ENCODE data around the gene IGIP. TPM values are rescaled to one million over a fixed set of nuclear protein-coding genes. Genes with fewer than 3 reads are reported as not detected.

The IGIP gene
- total RNA-seq, 1 experiment from 2014 or later = not detected

DNA sequence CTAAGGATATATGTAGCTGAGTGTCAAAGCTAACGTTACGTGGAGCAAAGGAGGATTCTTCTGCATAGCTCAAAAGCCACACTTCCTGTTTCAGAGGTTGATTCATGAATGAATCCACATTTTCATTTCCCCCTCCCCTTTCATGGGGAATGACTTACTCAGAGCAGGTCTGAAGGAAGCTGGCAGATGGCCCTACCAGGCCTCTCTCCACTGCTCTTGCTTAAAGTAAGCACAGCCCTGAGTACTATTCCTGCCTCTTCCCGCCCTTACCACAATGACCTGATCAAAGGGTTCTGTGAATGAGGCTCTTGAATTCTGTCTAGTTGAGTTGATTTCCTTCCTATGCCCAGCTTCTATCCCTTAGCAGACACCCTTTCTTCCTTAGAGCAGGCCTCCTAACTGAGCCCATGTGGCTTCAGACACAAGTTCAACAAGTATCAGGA lies 6.3 kb downstream of the IGIP start:
- DNase-seq (ENCODE audit: low read depth) = no peak
- in situ Hi-C loops (cut with HindIII; ENCODE audit: low pct_unique_long_range_greater_than_20kb, low sequenced_read_pairs) = no loop called here

DNA sequence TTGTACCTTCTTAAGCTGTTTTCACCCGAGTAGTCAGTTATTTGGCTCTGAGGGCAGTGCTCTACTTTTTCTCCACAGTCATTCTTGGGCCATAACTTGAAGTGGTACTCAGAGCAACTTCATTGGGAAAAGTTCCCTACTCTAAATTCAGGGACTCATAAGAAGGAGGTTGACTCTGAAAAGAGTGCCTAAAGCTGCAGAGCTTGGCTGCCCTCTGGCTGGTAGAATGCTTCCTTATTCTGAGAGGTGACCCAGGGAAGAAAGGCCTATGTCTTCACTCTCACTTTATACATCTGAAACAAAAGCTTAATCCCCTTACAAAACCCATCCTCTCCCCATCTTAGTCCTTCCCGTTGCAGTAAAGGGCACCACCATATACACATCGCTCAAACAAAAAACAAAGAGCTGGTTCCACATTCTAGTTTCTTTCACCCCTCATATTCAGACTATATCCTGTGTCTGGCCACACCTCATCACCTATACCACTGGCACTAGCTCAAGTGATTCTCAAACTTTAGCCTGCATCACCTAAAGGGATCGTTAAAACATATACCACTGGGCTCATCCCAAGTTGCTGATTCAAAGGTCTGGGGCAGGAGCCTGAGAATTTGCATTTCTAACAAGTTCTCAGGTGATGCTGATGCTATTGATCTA lies 7.9 kb downstream of the IGIP start:
- no peak for DNase-seq (ENCODE audit: low read depth)
- in situ Hi-C loops (cut with HindIII; ENCODE audit: low pct_unique_long_range_greater_than_20kb, low sequenced_read_pairs) = no loop called here

- in situ Hi-C loops (cut with HindIII; ENCODE audit: low pct_unique_long_range_greater_than_20kb, low sequenced_read_pairs) = no loop called here
- DNase-seq (ENCODE audit: low read depth) = no peak
Observed at GRCh38 chr5:140134277-140134935, 8.7 kb downstream of the IGIP start.

DNA sequence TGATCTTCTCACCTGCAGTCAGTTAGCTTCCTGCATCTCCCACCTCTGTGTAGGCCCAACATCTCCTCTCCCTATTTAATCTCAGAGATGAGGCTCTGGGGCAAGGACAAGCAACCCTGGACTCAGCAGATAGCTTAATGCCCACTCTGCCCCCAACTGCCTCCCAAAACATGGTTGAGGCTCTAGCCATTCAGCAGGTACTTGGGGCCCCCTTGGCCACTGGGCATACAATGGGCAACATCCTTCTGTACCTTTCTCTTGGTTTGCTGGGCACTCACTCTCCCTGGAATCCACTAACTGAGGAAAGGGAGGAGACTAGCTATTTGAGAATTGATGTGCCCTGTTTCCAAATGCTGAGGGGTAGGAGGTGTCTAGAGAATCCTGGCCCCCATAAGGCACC lies 9.4 kb downstream of the IGIP start:
- in situ Hi-C loops (cut with HindIII; ENCODE audit: low pct_unique_long_range_greater_than_20kb, low sequenced_read_pairs) = no loop called here
- DNase-seq (ENCODE audit: low read depth) = no peak

GRCh38 chr5:140136624-140137023 lies 10.9 kb downstream of the IGIP start:
- in situ Hi-C loops (cut with HindIII; ENCODE audit: low pct_unique_long_range_greater_than_20kb, low sequenced_read_pairs) = no loop called here
- no peak for DNase-seq (ENCODE audit: low read depth)

DNA sequence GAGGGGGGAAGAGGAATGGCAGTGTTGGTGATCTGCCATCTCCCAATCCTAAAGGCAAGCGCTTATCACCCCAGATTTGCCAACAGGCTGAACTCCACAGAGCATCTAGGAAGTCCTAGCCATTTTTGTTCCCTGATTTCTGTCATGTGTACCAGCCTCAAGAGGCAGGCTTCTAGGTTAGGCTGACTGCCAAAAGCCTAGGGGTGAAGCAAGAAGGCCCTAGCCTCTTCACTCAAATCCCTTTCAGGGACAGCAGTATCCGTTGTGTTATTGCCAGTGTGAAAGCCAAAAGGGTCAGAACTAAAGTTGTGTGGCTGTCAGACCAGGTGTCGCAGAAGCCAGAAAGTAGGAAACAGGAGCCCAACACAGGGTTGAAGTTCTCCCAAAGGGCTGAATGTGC lies 14.7 kb downstream of the IGIP start:
- in situ Hi-C loops (cut with HindIII; ENCODE audit: low pct_unique_long_range_greater_than_20kb, low sequenced_read_pairs) = no loop called here

DNA sequence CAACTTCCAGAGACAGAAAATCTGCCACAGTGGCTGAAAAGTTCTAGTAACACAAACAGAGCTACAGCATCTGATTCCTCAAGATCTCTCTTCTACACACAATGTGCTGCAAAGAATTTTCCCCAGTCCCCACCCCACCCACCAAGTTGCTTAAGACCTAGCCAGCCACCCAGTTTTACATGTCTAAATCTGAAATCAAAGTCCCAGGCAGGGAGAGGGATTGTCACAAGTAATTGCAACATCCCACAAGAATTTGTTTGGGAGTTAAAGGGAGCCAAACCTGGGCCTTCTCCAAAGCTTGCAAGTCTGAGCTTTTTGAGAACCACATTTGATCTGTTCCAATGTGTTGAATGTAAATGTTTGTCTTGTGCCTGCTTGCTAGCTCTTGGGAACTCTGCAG lies 15.5 kb downstream of the IGIP start:
- in situ Hi-C loops (cut with HindIII; ENCODE audit: low pct_unique_long_range_greater_than_20kb, low sequenced_read_pairs) = no loop called here
- DNase-seq (ENCODE audit: low read depth) = no peak

More for the DNA sequence above, 14.7 kb downstream of the IGIP start:
- DNase-seq (ENCODE audit: low read depth) = no peak

- DNase-seq (ENCODE audit: low read depth) = no peak
- in situ Hi-C loops (cut with HindIII; ENCODE audit: low pct_unique_long_range_greater_than_20kb, low sequenced_read_pairs) = no loop called here
Observed at GRCh38 chr5:140142246-140142645, 16.5 kb downstream of the IGIP start.

DNA sequence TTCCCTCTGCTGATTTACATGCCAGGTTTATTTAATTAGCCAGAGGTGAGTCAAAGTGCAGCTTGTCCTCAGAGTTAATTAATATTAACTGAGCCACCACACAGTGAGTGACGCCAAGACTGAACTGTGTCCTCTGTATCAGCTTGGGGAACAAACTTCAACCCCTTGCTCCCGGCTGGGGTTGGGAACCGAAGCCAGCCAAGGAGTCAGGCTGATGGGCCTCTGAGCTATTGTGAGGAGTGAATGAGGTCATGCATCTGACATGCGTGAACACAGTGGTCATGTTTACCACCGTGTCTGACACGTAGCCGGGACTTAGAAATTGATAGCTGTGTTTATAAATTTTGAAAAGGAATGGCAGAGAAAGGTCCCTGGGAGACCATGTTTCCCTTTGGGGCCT lies 17.1 kb downstream of the IGIP start:
- no peak for DNase-seq (ENCODE audit: low read depth)
- in situ Hi-C loops (cut with HindIII; ENCODE audit: low pct_unique_long_range_greater_than_20kb, low sequenced_read_pairs) = no loop called here

GRCh38 chr5:140143521-140144258 lies 18.0 kb downstream of the IGIP start:
- in situ Hi-C loops (cut with HindIII; ENCODE audit: low pct_unique_long_range_greater_than_20kb, low sequenced_read_pairs) = no loop called here
- DNase-seq (ENCODE audit: low read depth) = no peak

DNA sequence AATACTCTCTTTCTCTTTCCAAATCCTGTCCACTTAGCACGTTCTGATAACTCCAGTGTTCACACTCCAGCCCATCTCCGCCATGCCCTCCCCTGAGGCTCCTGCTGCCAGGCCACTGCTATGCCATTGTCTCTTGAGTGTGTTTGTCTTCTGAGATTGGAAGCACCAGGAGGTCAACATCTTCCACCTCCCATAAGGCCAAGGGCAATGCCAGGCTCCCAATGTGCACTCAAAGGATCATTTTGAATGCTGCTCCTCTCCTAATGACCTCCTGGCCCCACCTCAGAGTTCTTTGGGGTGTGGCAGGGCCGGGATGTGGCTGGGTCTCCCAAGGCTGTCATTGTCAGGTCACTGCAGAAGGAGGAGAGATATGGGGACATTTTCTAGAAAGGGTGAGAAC lies 19.5 kb downstream of the IGIP start:
- in situ Hi-C loops (cut with HindIII; ENCODE audit: low pct_unique_long_range_greater_than_20kb, low sequenced_read_pairs) = no loop called here

DNA sequence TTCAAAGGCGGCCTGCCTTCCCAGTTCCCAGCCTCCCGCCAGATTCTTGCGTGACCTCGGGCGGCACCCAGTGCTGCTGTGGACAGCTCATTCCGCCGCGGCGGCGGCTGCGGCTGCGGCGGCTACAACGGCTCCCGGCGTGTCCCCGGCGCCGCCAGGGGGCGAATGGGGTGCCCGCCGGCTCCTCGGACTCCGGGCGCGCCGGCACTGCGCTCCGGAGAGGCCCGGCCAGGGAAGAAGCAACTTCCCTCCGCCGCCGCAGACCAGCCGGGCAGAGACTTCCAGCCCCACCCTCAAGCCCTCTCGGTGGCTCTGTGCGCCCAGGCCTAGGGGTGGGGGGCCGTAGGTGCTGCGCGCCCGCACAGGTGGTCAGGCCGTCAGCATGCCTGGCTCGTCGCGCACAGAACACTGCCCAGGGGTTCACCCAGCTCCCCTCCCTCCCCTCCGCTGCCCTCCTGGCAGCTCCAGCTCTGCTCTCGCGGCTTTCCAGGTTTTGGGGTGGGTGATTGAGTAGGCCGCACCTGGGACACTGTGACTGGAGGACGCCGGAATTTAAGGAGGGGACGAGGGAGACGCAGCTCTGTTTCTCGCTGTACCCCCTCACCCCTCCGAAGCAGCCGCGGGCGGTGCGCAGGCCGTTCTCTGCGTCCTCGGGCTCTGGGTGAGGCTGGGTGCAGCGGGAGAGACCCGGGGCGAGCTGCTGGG lies 20.2 kb downstream of the IGIP start:
- no peak for DNase-seq (ENCODE audit: low read depth)
- in situ Hi-C loops (cut with HindIII; ENCODE audit: low pct_unique_long_range_greater_than_20kb, low sequenced_read_pairs) = no loop called here

More for the DNA sequence above, 19.5 kb downstream of the IGIP start:
- DNase-seq (ENCODE audit: low read depth) = no peak

GRCh38 chr5:140146523-140146842 lies 20.7 kb downstream of the IGIP start:
- in situ Hi-C loops (cut with HindIII; ENCODE audit: low pct_unique_long_range_greater_than_20kb, low sequenced_read_pairs) = no loop called here
- no peak for DNase-seq (ENCODE audit: low read depth)

DNA sequence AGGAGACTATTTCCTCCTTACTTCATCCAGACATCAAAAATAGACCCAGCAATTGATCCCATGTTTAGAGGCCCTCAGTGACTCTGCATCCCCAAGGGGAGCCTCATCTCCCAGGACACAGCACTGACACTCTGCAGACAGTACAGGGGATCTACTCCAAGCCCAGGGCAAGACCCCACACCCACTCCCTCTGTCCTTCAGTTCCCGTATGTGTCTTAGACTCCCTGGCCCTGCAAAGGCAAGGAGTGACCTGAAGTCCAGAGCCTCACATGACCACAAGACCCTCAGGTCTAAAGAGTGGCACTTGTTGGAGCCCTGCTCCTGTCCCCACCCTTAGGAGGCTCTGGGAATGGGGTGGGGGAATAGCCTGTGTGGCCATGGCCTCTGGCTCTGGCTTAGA lies 21.7 kb downstream of the IGIP start:
- in situ Hi-C loops (cut with HindIII; ENCODE audit: low pct_unique_long_range_greater_than_20kb, low sequenced_read_pairs) = no loop called here
- no peak for DNase-seq (ENCODE audit: low read depth)

DNA sequence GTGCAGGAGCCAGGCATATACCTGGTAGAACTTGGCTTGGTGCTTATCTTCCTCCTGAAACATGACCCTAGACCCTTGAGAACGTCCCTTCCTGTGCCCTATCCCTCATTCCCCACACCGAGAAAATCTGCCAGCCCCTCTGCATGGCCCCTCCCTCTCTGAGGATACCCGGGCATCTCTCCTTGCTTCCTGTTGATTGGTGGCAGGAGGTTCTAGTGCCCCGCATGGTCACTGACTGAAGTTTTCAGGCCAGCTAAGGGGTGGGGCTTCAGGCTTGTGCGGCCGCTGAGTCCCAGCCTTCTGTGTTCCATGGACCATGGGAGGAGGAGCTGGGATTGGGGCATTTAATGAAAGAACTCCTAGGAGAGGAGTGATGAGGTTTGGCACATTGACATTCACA lies 22.8 kb downstream of the IGIP start:
- DNase-seq (ENCODE audit: low read depth) = no peak
- in situ Hi-C loops (cut with HindIII; ENCODE audit: low pct_unique_long_range_greater_than_20kb, low sequenced_read_pairs) = no loop called here

GRCh38 chr5:140150201-140150600 lies 24.5 kb downstream of the IGIP start:
- in situ Hi-C loops (cut with HindIII; ENCODE audit: low pct_unique_long_range_greater_than_20kb, low sequenced_read_pairs) = loop anchor here (25.0 kb wide), 1 partner anchor 88 kb away; no protein-coding TSS in a partner anchor
- no peak for DNase-seq (ENCODE audit: low read depth)

DNA sequence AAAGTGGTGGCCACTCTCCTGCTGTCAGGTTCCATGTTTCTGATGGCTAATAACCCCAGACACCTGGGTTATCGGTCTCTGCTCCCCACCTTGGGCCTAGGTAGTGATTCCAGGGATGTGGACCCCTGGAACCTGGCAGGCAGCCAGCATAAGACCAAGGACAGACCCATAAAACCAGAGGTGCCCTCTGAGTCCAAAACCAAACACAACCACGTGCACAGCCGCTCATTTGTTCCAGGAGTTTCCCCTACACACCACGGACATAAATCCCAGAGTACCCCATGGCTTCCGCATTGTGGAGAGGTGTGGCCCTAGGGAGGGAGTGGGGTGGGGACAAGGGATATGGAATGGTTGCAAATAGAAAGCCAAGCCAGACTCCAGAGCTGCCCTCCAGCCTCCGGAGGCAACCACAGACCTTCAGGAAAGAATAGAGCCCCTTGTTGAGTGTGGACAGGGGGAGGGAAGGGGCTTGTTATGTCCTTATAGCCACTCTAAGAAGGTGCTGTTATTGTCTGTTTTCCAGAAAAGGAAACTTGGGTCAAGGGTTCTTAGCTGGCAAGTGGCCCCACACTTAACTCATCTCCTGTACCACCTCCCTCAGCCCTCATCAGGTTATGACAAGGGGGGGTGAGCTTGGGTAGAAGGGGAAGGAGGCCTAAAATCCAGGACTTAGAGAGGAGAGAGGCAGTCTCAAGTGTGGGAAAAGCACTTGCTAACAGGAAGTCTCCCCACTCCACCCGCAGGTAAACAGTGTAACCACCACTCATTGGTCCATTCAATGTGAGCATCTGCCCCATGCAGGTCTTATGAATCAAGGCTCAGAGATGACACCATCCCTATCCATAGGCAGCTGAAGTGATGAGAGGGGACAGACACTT lies 25.6 kb downstream of the IGIP start:
- DNase-seq (ENCODE audit: low read depth) = no peak
- in situ Hi-C loops (cut with HindIII; ENCODE audit: low pct_unique_long_range_greater_than_20kb, low sequenced_read_pairs) = loop anchor here (25.0 kb wide), 1 partner anchor 89 kb away; no protein-coding TSS in a partner anchor
